Mesendoderm (in vitro differentiated cells): ENCODE data around the gene S1PR5.

Experiments used
- DNase-seq: peaks from one replicate; pipeline ENCODE4 v3.0.0; 2013
- H2AK5ac ChIP-seq: 2 replicates; pipeline ENCODE4 v1.6.1; 2013; ENCODE audit warnings: low read length, inconsistent platforms
- H2BK120ac ChIP-seq: 2 replicates; pipeline ENCODE4 v1.6.1; 2013; ENCODE audit warnings: low read depth, mild to moderate bottlenecking, low read length, moderate library complexity, mixed read lengths
- H2BK15ac ChIP-seq: replicated peaks from 2 replicates; pipeline ENCODE4 v1.6.1; 2013; ENCODE audit warnings: low read depth, mild to moderate bottlenecking, moderate library complexity
- H2BK5ac ChIP-seq: 2 replicates; pipeline ENCODE4 v1.6.1; 2013; ENCODE audit warnings: low read length, inconsistent platforms
- H3K18ac ChIP-seq: 2 replicates; pipeline ENCODE4 v1.6.1; 2013; ENCODE audit warnings: mild to moderate bottlenecking, low read length, mixed read lengths
- H3K23ac ChIP-seq: one replicate; pipeline ENCODE4 v1.6.1; 2013; ENCODE audit warnings: low read length
- H3K27ac ChIP-seq: 2 replicates; pipeline ENCODE4 v1.5.1; 2013; ENCODE audit warnings: low read depth, mild to moderate bottlenecking, inconsistent platforms, low read length, moderate library complexity
- H3K27me3 ChIP-seq: 2 replicates; pipeline ENCODE4 v1.6.1; 2013; ENCODE audit warnings: low read length, control low read depth, mild to moderate bottlenecking, inconsistent platforms; ENCODE audit not compliant: insufficient read depth, poor library complexity
- H3K36me3 ChIP-seq: 2 replicates; pipeline ENCODE4 v1.6.1; 2013; ENCODE audit warnings: low read length, inconsistent platforms; ENCODE audit not compliant: control insufficient read depth, insufficient read depth
- H3K4ac ChIP-seq: one replicate; pipeline ENCODE4 v1.6.1; 2013; ENCODE audit warnings: low read depth, mild to moderate bottlenecking, low read length, moderate library complexity
- H3K4me1 ChIP-seq: 2 replicates; pipeline ENCODE4 v1.6.1; 2013; ENCODE audit warnings: low read depth, low read length, inconsistent platforms; ENCODE audit not compliant: control insufficient read depth
- H3K4me2 ChIP-seq: 2 replicates; pipeline ENCODE4 v1.6.1; 2013; ENCODE audit warnings: low read length
- H3K4me3 ChIP-seq: 2 replicates; pipeline ENCODE4 v1.5.1; 2013; ENCODE audit warnings: mild to moderate bottlenecking, low read length
- H3K56ac ChIP-seq: one replicate; pipeline ENCODE4 v1.6.1; 2013; ENCODE audit warnings: low read length
- H3K79me1 ChIP-seq: 2 replicates; pipeline ENCODE4 v1.6.1; 2013; ENCODE audit warnings: low read length, inconsistent platforms
- H3K79me2 ChIP-seq: 2 replicates; pipeline ENCODE4 v1.6.1; 2013; ENCODE audit warnings: mild to moderate bottlenecking, low read length; ENCODE audit not compliant: control insufficient read depth, insufficient read depth
- H3K9ac ChIP-seq: 2 replicates; pipeline ENCODE4 v1.6.1; 2013; ENCODE audit warnings: low read length, inconsistent platforms
- H4K5ac ChIP-seq: one replicate; pipeline ENCODE4 v1.6.1; 2013; ENCODE audit warnings: low read length
- H4K8ac ChIP-seq: one replicate; pipeline ENCODE4 v1.6.1; 2013; ENCODE audit warnings: low read depth, mild to moderate bottlenecking, control low read depth, low read length, moderate library complexity
- WGBS: extraction: QIAGEN DNeasy Blood & Tissue Kit; methylation state at CpG from one replicate; pipeline ENCODE4 v1.1.7; 2013; ENCODE audit warnings: low lambda C conversion rate, missing lambda C conversion rate; ENCODE audit not compliant: insufficient coverage; ENCODE audit errors: extremely low coverage; 5-methylcytosine and 5-hydroxymethylcytosine counted together

The S1PR5 gene

GRCh38 chr19:10516671-10517286 is 468 bp downstream of the S1PR5 start:
- Histone ChIP-seq H3K56ac (peak overlapping the region; percentile 93), H3K9ac (peak overlapping the region; percentile 83), H3K4me1 (peaks cover 3% of the 10 kb centered on the region), H4K5ac (no peak overlapping the region), H3K27ac (no peak overlapping the region), H4K8ac (no peak overlapping the region), H3K36me3 (no peaks in the 10 kb centered on the region), H3K4me3 (peak overlapping the region; percentile 31), H2BK5ac (no peak overlapping the region), H3K23ac (no peak overlapping the region), H3K4ac (no peak overlapping the region), H3K79me1 (no peaks in the 10 kb centered on the region), H3K4me2 (peak overlapping the region; percentile 45), H3K79me2 (no peaks in the 10 kb centered on the region), H2AK5ac (no peak overlapping the region), H2BK120ac (no peak overlapping the region), H3K27me3 (no peaks in the 10 kb centered on the region), H3K18ac (no peak overlapping the region), H2BK15ac (no peak overlapping the region)
- no peak for DNase-seq
- WGBS = no CpG with 5 or more reads among the region's 10 CpGs

GRCh38 chr19:10516064-10516385 is 1.2 kb downstream of the S1PR5 start:
- WGBS = no CpG with 5 or more reads among the region's 5 CpGs
- Histone ChIP-seq H3K79me1 (no peaks in the 10 kb centered on the region), H3K4me1 (peaks cover 3% of the 10 kb centered on the region), H2BK5ac (no peak overlapping the region), H3K36me3 (no peaks in the 10 kb centered on the region), H3K4me3 (no peak overlapping the region), H3K4me2 (no peak overlapping the region), H3K27ac (no peak overlapping the region), H3K18ac (no peak overlapping the region), H2AK5ac (no peak overlapping the region), H2BK120ac (no peak overlapping the region), H3K56ac (peak overlapping the region; percentile 6), H4K8ac (no peak overlapping the region), H3K9ac (peak overlapping the region; percentile 17), H2BK15ac (no peak overlapping the region), H3K23ac (no peak overlapping the region), H3K79me2 (no peaks in the 10 kb centered on the region), H3K4ac (no peak overlapping the region), H4K5ac (no peak overlapping the region), H3K27me3 (no peaks in the 10 kb centered on the region)
- DNase-seq = no peak

GRCh38 chr19:10514211-10515145 is 2.8 kb downstream of the S1PR5 start:
- Histone ChIP-seq H2AK5ac (no peak overlapping the region), H2BK120ac (no peak overlapping the region), H3K4me1 (peaks cover 3% of the 10 kb centered on the region), H3K27ac (no peak overlapping the region), H3K18ac (no peak overlapping the region), H4K5ac (no peak overlapping the region), H3K4me3 (no peak overlapping the region), H3K23ac (no peak overlapping the region), H3K79me1 (no peaks in the 10 kb centered on the region), H3K36me3 (no peaks in the 10 kb centered on the region), H3K27me3 (no peaks in the 10 kb centered on the region), H3K56ac (peak overlapping the region; percentile 34), H3K4ac (no peak overlapping the region), H4K8ac (no peak overlapping the region), H2BK15ac (no peak overlapping the region), H3K79me2 (no peaks in the 10 kb centered on the region), H3K4me2 (no peak overlapping the region), H3K9ac (no peak overlapping the region), H2BK5ac (no peak overlapping the region)
- no peak for DNase-seq
- WGBS = no CpG with 5 or more reads among the region's 107 CpGs

GRCh38 chr19:10513223-10513622 is 4.0 kb downstream of the S1PR5 start:
- Histone ChIP-seq H3K23ac (no peak overlapping the region), H3K4ac (no peak overlapping the region), H2AK5ac (no peak overlapping the region), H4K5ac (no peak overlapping the region), H3K4me2 (no peak overlapping the region), H3K27ac (no peak overlapping the region), H3K79me2 (no peaks in the 10 kb centered on the region), H3K18ac (no peak overlapping the region), H3K4me3 (no peak overlapping the region), H4K8ac (no peak overlapping the region), H2BK120ac (no peak overlapping the region), H3K9ac (no peak overlapping the region), H3K36me3 (no peaks in the 10 kb centered on the region), H3K27me3 (no peaks in the 10 kb centered on the region), H2BK15ac (no peak overlapping the region), H3K4me1 (peaks cover under 1% of the 10 kb centered on the region), H3K79me1 (no peaks in the 10 kb centered on the region), H2BK5ac (no peak overlapping the region), H3K56ac (no peak overlapping the region)
- no CpG with 5 or more reads among the region's 7 CpGs for WGBS
- no peak for DNase-seq

GRCh38 chr19:10510301-10510802 is 6.9 kb downstream of the S1PR5 start:
- no CpG with 5 or more reads among the region's 15 CpGs for WGBS
- H3K56ac ChIP-seq = peak overlapping the region; percentile 42
- H2BK120ac ChIP-seq = no peak overlapping the region
- H3K27ac ChIP-seq = no peak overlapping the region
- no peak overlapping the region for H2AK5ac ChIP-seq
- no peak overlapping the region for H2BK5ac ChIP-seq
- H2BK15ac ChIP-seq = no peak overlapping the region
- DNase-seq = peak; percentile 46
- no peak overlapping the region for H3K23ac ChIP-seq
- no peaks in the 10 kb centered on the region for H3K79me2 ChIP-seq
- H3K4me1 ChIP-seq = no peaks in the 10 kb centered on the region
- no peak overlapping the region for H3K4me2 ChIP-seq
- no peaks in the 10 kb centered on the region for H3K27me3 ChIP-seq
- H3K9ac ChIP-seq = no peak overlapping the region
- no peaks in the 10 kb centered on the region for H3K36me3 ChIP-seq
- H3K79me1 ChIP-seq = no peaks in the 10 kb centered on the region
- H4K8ac ChIP-seq = no peak overlapping the region
- no peak overlapping the region for H3K4ac ChIP-seq
- no peak overlapping the region for H4K5ac ChIP-seq
- H3K18ac ChIP-seq = no peak overlapping the region
- H3K4me3 ChIP-seq = no peak overlapping the region
